Transverse colon (tissue), 4 donors: ENCODE data around the gene ABCC1. TPM values are rescaled to one million over a fixed set of nuclear protein-coding genes. Genes with fewer than 3 reads are reported as not detected.
"Not testable (repeated sequence)": the region's sequence is repeated elsewhere in the genome, so short reads cannot be mapped to it uniquely, and the experiment has no call there.

Experiments
- DNase-seq: peaks from one replicate; pipeline ENCODE4 v3.0.0-alpha.2; 2019
- H3K27ac ChIP-seq, 4 donors: fragments of 200-600 bp; sonication (generic); 2 replicates each; pipeline ENCODE4 v1.5.1; 2016 to 2018; ENCODE audit warnings: inconsistent platforms in 4 of 4
- H3K27me3 ChIP-seq: fragments of 200-600 bp; sonication (generic); 2 replicates; pipeline ENCODE4 v1.5.1; 2017; ENCODE audit warnings: inconsistent platforms
- H3K36me3 ChIP-seq, 4 donors: fragments of 200-600 bp; sonication (generic); 2 replicates each; pipeline ENCODE4 v1.5.1; 2017 to 2019; ENCODE audit warnings: inconsistent platforms in 4 of 4
- H3K4me1 ChIP-seq, 4 donors: fragments of 200-600 bp; sonication (generic); 2 replicates each; pipeline ENCODE4 v1.5.1; 2017 to 2020; ENCODE audit warnings: inconsistent platforms in 4 of 4
- H3K4me3 ChIP-seq, 4 donors: fragments of 200-600 bp; sonication (generic); 1 replicate in 1 of 4; 2 replicates in 3 of 4; pipeline versions ENCODE4 v1.5.1 to v1.6.1; 2017 to 2019; ENCODE audit warnings: inconsistent platforms in 4 of 4
- H3K9me3 ChIP-seq, 2 donors: fragments of 200-600 bp; sonication (generic); 2 replicates each; pipeline ENCODE4 v1.5.1; 2017 to 2019; ENCODE audit warnings: inconsistent platforms in 2 of 2
- CTCF ChIP-seq, 5 experiments: fragments of 200-600 bp in 3 of 5; fragments of 450-650 bp in 2 of 5; sonication (generic) in 3 of 5; IDR thresholded peaks; 1 replicate in 2 of 5; 2 replicates in 3 of 5; pipeline ENCODE4 v1.5.1; 2016 to 2017; ENCODE audit warnings: antibody characterized with exemption in 5 of 5, inconsistent platforms in 3 of 5, mild to moderate bottlenecking in 2 of 5, moderate library complexity in 1 of 5
- EP300 ChIP-seq: sonication (generic); formaldehyde crosslinking; IDR thresholded peaks from one replicate; pipeline ENCODE4 v1.6.1; 2017; ENCODE audit warnings: antibody characterized with exemption, low read depth
- POLR2A ChIP-seq: fragments of 450-650 bp; IDR thresholded peaks from one replicate; pipeline ENCODE4 v1.6.1; 2016; ENCODE audit warnings: antibody characterized with exemption, mild to moderate bottlenecking, moderate library complexity
- POLR2AphosphoS5 ChIP-seq, 3 donors: sonication (generic); formaldehyde crosslinking; IDR thresholded peaks; one replicate each; pipeline ENCODE4 v1.6.1; 2016; ENCODE audit warnings: antibody characterized with exemption in 3 of 3
- WGBS, 2 donors: methylation state at CpG; one replicate each; pipeline ENCODE4 v1.1.5; 2018; ENCODE audit warnings: low coverage in 1 of 2; 5-methylcytosine and 5-hydroxymethylcytosine counted together
- in situ Hi-C, 4 donors: fragments of 200-750 bp; cut with MboI; loops; one replicate each; pipeline versions ENCODE4 v1.15.0 to v1.15.1; 2017; ENCODE audit warnings: low sequenced_read_pairs in 3 of 4, low pct_ligation_motif_present in 1 of 4, low pct_unique_long_range_greater_than_20kb in 1 of 4
- intact Hi-C: fragments of 100-400 bp; cut with DNase I; formaldehyde crosslinking; loops from one replicate; pipeline ENCODE4 v1.15.1; 2023; ENCODE audit warnings: low total_unique reads
- total RNA-seq, 4 donors: library from RNA; depleted of rRNA; stranded (reverse); fragments of >200 nt; gene quantifications; one replicate each; pipeline ENCODE4 v1.1.0, GENCODE V29; 2016

The ABCC1 gene
- total RNA-seq, 4 donors from 2014 or later = 17.1 to 67.3 (median 36.9) TPM

DNA sequence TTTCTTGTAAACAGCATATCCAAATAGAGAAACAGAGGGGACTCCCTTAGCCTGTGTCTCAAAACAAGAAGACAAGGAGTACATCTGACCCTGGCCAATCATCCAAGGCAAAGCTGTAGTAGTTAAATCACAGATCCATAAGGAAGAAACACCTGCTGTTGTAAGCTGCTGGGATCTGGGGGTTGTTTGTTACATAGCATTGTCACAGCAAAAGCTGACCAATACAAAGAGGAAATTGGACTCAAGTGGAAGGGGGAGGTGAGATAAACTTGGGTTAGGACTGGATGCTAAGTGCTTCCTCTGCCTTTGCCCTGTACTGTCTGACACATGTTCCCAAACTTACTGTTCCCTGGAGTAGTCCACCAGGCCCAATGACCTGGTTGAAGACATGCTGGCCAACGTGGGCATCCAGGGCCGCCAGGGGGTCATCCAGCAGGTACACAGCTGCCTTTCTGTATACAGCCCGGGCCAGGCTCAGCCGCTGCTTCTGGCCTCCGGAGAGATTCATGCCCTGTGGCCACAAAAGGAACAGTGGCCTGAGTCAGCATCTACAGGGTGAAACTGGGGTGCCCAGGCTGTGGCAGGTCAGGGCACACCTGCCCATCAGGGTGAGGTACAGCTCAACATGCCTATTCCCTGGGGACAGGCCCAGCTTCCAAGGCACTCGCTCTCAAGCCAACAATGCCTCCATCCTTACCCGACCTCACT is 229.2 kb downstream of the ABCC1 start:
- intact Hi-C loops = no loop called here
- in situ Hi-C loops = no loop called here
- H3K4me1 ChIP-seq = no peaks in the 10 kb centered on the region
- no peaks in the 10 kb centered on the region for H3K9me3 ChIP-seq
- H3K4me3 ChIP-seq = no peak overlapping the region
- H3K36me3 ChIP-seq = peaks cover 0 to 9% (median 0%) of the 10 kb centered on the region in 4 donors
- no peak overlapping the region for H3K27ac ChIP-seq
- TF ChIP-seq CTCF (IDR thresholded peaks at IDR 0.05) (no peak), EP300 (no peak), POLR2AphosphoS5 (IDR thresholded peaks at IDR 0.05) (no peak), POLR2A (no peak)
- 80 to 86% methylated on average over 1 to 5 of the region's 7 CpGs for WGBS, 2 donors
- H3K27me3 ChIP-seq = no peaks in the 10 kb centered on the region
- no peak for DNase-seq

DNA sequence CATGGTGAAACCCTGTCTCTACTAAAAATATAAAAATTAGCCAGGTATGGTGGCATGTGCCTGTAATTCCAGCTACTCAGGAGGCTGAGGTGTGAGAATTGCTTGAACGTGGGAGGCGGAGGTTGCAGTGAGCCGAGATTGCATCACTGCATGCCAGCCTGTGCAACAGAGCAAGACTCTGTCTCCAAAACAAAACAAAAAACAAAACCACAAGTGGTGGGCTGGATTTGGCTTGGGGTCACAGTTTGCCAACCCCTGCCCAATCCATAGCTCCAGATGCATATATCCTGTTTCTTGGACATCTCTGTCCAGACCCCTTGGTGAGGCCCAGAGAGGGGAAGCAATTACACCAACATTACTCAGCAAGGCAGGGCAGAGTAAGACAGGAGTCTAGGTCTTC is 232.3 kb downstream of the ABCC1 start:
- H3K36me3 ChIP-seq, H3K27me3 ChIP-seq, in situ Hi-C loops, H3K9me3 ChIP-seq, H3K27ac ChIP-seq, intact Hi-C loops, DNase-seq, H3K4me3 ChIP-seq, H3K4me1 ChIP-seq: not testable (repeated sequence)
- 81 to 87% methylated on average over 3 of the region's 3 CpGs for WGBS, 2 donors

DNA sequence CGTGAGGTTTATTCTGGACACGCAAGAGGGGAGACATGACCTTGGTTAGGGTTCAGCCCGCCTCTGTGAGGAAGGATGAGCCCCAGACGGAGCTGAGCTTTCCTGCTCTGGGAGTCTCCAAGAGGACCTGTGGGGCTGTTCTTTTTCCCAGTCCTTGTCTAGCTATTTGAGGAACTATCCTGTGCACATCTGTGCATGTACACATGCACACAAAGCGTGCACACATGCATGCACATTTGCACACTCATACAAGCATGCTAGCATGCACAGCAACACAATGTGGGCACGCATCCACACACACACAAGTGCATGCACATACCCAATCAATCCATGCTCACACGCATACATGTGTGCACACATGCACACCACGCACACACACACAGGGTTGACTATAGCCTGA is 233.5 kb downstream of the ABCC1 start:
- no peak for TF ChIP-seq POLR2A
- TF ChIP-seq POLR2AphosphoS5 (IDR thresholded peaks at IDR 0.05) = no peak
- TF ChIP-seq EP300 = no peak
- TF ChIP-seq CTCF (IDR thresholded peaks at IDR 0.05) = no peak
- Histone ChIP-seq H3K4me3 (no peak overlapping the region), H3K9me3 (no peaks in the 10 kb centered on the region), H3K27me3 (no peaks in the 10 kb centered on the region), H3K4me1 (no peaks in the 10 kb centered on the region), H3K27ac (no peak overlapping the region), H3K36me3 (peaks cover 0 to 4% (median 0%) of the 10 kb centered on the region in 4 donors)
- DNase-seq = no peak
- WGBS, 2 donors = 89% methylated on average over 8 of the region's 8 CpGs; no CpG with 5 or more reads in 1 of the 2 donors
- intact Hi-C loops (no loop called here), in situ Hi-C loops (no loop called here)

DNA sequence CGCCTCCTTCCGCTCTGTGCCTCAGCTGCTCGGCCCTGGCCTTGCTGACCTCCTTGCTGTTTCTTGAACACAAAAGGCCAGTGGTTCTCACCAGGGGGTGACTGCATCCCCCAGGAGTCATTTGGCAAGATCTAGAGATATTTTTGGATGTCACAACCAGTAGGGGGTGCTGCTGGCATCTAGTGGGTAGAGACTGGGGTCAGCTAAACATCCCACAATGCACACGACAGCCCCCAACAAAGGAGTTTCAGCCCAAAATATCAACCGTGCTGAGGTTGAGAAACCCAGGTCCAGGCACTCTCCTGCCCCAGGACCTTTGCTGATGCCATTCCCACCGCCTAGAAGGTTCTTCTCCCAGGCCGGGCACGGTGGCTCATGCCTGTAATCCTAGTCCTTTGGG is 234.1 kb downstream of the ABCC1 start:
- WGBS, 2 donors = 92% methylated on average over 8 of the region's 8 CpGs; no CpG with 5 or more reads in 1 of the 2 donors
- peaks cover 0 to 4% (median 0%) of the 10 kb centered on the region in 4 donors for H3K36me3 ChIP-seq
- no peak for DNase-seq
- H3K9me3 ChIP-seq = no peaks in the 10 kb centered on the region
- no peak overlapping the region for H3K27ac ChIP-seq
- no peaks in the 10 kb centered on the region for H3K27me3 ChIP-seq
- no peak for TF ChIP-seq POLR2AphosphoS5 (IDR thresholded peaks at IDR 0.05)
- H3K4me3 ChIP-seq = no peak overlapping the region
- intact Hi-C loops = no loop called here
- H3K4me1 ChIP-seq = no peaks in the 10 kb centered on the region
- in situ Hi-C loops = no loop called here

DNA sequence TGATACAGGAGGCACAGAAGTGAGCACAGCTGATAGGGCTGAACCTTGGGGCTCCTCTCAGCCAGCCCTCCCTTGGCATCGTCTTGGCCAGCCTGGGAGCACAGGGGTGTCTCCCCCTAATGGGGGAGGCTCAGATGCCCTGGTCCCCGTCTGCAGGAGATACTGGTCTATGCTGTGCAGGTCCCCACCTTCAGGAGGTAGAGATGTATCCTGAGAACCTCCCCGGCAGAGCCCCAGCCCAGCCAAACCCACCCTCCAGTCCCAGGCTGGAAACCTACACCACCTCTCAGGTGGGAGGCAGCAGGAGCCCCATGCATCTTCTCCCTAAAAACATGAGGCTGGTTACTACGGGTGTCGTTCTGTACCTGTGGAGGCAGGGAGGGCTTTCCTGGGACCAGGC is 235.2 kb downstream of the ABCC1 start:
- peaks cover 0 to 4% (median 0%) of the 10 kb centered on the region in 4 donors for H3K36me3 ChIP-seq

More for the DNA sequence above, 235.2 kb downstream of the ABCC1 start:
- H3K4me1 ChIP-seq = no peaks in the 10 kb centered on the region
- H3K4me3 ChIP-seq = no peak overlapping the region
- H3K27ac ChIP-seq = no peak overlapping the region
- intact Hi-C loops (no loop called here), in situ Hi-C loops (no loop called here)
- TF ChIP-seq POLR2A = no peak
- TF ChIP-seq CTCF (IDR thresholded peaks at IDR 0.05) = no peak
- no peak for TF ChIP-seq POLR2AphosphoS5 (IDR thresholded peaks at IDR 0.05)
- no peak for TF ChIP-seq EP300
- H3K9me3 ChIP-seq = no peaks in the 10 kb centered on the region
- H3K27me3 ChIP-seq = no peaks in the 10 kb centered on the region
- no peak for DNase-seq
- WGBS, 2 donors = 90% methylated on average over 4 of the region's 5 CpGs; no CpG with 5 or more reads in 1 of the 2 donors
